CD4-positive, alpha-beta T cell treated with Interleukin-17A for 4 hours (primary cell): Measurements from ENCODE around the gene KIF14.
"Not testable (repeated sequence)": the region's sequence is repeated elsewhere in the genome, so short reads cannot be mapped to it uniquely, and the experiment has no call there.

Experiments
- DNase-seq: peaks from one replicate; pipeline ENCODE4 v3.0.0-alpha.2; 2020; ENCODE audit warnings: mixed read lengths

The KIF14 gene

DNA sequence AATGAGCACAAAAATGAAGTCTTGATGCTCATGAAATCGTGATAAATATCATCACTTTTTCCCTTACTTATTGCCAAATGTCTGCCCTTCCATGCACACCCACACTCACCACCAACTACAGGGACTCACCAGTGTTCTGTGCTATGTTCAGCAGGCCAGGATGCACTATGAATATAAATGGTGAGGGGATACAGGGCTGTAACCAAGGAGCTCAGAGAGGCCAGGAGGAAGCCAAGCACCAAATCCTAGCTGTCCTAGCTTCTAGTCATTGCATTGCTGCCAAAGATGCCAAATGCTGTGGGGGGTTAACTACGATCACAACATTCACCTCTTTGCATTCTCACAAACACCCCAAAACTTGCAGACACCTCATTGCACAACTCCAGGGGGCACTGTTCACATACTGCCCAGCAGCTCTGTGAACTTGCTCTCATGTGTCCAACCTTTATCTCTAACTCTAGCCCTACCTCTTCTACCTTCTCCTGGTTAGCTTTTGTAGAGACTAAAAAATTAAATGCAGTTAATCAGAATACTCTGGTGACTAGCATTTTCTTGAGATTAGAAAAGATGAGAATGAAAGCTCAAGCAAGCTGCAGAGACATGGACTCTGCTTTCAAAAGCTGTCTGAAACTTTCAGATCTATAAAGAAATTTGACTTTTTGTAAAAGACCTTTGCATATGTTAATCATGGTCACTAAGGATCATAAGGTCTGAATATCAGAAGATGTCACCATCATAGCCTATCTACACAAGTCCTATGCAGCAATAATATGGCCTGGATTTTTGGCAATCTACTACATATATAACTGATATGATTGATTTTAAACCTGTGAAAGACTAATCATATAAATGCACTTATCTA lies 13.9 kb upstream of the KIF14 start:
- DNase-seq: no peak

DNA sequence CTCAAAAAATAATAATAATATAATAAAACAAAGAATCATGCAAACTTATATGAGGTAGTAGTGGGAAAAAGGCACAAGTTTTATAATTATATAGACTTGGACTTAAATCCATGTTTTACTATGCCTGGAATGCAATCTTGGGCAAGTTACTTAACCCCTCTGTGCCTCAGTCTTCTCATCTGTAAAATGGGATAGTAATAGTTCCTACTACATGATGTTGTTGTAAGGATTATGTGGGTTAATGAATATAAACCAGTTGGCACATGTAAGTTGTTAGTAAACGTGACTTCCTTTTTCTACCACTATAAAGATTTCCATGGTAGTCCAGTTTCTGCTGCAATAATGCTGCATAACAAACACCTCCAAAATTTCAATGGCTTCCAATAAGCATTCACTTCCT lies 10.8 kb upstream of the KIF14 start:
- no peak for DNase-seq

GRCh38 chr1:200630515-200630899 lies 10.0 kb upstream of the KIF14 start:
- DNase-seq: not testable (repeated sequence)

DNA sequence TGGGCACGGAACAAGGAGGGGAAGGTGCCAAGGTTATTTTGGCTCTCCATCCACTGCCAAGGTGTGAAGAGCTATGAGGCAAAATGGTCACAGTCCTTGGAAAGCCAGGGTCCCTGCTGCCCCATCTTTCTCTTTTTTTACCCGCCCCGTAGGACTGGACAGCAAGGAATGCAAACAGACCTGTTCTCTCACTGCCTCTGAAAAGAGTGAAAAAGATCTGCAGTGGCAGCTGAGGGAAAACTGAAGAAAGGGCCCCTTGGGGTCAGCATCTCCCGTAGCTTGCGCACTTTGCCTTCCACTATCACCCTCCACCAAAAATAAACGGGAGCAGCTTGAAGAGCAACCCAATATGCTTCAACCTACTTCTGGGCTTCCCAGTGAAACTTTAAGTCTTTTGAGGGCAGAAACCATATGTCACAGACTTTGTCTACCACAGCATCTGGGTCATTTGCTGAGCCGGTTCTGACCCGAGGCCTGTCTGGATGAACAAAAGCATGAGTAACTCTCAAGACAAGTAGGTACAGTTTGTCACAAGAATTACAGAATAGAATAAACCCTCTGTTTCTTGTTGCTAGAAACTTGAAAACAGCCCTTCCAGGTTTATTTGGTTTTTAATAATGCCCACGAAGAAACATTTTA lies 9.4 kb upstream of the KIF14 start:
- no peak for DNase-seq

DNA sequence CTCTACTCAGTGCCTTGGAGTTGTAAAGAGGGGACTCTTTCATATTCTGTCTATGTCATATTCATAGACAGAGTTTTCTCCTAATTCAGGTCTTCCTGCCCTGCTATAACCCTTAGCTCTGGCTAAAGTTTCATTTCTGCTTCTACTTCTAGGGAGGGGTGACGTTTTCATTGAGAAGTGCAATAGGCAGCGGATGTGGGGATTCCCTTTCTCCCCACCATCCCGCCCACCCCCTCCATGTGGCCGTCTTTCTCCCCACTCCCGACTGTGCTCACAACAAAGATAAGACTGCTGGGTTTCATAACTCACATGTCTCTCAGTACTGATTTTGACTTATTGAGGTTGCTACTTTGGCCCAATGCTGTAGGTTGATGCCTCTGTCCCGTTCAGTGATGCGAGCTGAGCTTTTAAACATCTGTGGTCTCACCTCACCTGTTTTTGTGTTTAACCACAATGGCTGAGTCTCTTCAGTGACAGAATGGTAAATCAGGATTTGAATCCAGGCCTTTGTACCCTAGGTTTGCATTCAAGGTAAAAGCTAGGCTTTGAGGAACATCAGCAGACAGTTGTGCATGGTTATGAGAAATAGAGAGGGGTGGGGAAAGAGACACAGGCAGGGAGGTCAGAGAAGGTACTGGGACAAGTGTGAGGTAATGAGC lies 7.8 kb upstream of the KIF14 start:
- peak; percentile 4 for DNase-seq

GRCh38 chr1:200627575-200628222 lies 7.1 kb upstream of the KIF14 start:
- DNase-seq: no peak

GRCh38 chr1:200626853-200627534 lies 6.4 kb upstream of the KIF14 start:
- no peak for DNase-seq

DNA sequence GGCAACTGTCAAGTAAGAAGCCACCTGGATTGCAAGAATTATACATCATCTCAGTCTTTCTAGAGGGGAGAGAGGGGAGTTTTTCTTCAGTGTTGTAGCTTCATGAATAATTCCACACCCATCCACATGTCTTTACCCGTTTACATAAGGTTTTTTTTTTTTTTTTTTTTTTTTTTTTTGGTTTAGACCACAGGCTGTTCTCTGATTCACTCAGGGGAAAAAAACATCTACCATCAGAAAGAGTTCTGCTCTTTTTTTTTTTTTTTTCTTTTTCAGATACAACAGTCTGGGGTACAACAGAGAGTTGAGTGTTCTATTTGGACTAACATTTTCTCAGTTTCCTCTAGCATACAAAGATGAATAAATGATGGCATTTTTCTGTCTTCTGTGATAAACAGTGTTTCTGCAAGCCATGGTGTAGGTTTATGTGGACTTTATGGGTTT lies 4.9 kb upstream of the KIF14 start:
- no peak for DNase-seq

DNA sequence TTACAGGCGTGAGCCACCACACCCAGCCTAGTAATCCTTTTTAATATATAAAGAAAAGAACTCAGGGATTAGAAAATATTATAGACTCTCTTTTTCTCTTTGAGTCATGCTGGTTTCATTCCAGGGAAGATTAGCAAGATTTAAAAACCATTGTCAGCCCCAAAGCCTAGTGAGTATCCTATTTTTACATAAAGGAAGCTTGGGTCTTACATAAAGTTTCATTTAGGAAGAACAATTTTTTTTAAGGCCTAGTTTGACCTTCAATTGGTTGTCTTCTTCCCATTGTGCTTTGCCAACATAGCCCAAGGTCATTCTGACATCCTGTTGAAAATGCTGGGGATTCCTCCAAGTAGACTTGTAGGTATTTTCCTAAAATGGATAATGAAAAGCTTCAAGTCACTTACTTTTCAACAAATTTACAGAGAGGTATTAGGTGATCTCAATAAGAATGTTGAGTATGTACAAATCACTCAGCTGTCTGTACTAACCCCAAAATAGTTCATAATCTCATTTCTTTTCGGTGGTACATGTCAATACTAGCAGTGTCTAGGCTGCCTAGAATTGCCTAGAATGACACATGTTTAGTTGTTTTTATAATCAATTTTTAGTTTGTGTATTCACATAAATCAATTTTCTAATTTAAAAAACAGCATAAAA lies 4.3 kb upstream of the KIF14 start:
- DNase-seq: no peak

GRCh38 chr1:200619894-200620272 lies 668 bp downstream of the KIF14 start:
- DNase-seq: no peak

DNA sequence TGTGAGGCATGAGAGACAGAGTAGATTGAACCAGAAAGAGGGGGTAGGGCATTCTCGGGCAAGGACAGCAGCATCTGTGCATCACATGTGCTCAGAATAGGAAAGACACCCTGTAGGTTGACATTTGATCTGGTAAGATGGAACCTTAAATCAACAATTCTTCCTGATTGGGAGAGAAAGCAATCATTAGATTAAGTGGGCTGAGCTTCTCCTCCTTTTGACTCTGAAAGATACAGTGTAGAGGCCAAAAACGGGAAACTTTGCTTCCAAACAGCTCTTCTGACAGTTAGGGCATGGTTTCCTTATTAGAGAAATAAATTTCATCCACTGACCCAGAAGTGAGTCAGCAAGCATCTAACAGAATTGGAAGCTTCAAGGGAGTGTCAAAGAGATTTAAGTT lies 9.7 kb downstream of the KIF14 start:
- DNase-seq: no peak

- DNase-seq: no peak
These were observed 17.9 kb downstream of the KIF14 start for GRCh38 chr1:200602632-200603031.

- DNase-seq: no peak
These were observed 30.6 kb downstream of the KIF14 start for GRCh38 chr1:200590001-200590400.

DNA sequence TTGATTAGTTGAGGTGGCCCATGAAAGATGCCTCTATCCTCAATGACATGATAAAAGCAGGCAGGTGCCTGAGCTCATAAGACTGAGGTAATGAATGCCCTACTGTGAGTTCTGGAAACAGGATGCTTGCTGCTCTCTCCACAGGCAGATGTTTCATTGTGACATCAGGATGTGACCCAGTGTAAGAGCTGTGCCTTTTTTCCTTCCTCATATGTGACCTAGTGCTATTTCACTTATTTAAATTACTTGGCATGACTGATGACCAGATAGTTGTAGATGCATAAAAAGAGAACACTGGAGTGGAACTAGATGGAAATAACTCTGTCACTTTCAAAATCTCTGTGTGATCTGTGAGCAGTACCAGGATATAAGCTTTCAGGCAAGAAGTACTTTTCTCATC lies 31.9 kb downstream of the KIF14 start:
- no peak for DNase-seq

GRCh38 chr1:200564319-200564718 lies 56.2 kb downstream of the KIF14 start:
- DNase-seq: no peak

DNA sequence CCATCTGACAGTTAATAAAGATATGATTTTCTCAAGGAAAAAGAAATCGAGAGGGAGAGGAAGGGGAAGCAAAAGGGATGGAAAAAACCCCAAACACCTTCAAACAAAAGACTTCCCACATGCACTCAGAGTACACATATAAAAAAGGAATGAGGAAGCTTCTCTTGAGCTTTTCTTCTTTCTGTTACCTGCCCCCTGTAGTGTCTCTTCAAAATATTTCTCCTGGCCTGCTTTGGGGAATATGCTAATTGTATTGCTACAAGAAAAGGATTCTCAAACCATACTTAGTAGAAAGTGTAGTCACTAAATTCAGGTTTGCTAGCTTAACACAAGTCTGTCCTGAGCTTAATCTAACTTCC lies 58.7 kb downstream of the KIF14 start:
- no peak for DNase-seq

DNA sequence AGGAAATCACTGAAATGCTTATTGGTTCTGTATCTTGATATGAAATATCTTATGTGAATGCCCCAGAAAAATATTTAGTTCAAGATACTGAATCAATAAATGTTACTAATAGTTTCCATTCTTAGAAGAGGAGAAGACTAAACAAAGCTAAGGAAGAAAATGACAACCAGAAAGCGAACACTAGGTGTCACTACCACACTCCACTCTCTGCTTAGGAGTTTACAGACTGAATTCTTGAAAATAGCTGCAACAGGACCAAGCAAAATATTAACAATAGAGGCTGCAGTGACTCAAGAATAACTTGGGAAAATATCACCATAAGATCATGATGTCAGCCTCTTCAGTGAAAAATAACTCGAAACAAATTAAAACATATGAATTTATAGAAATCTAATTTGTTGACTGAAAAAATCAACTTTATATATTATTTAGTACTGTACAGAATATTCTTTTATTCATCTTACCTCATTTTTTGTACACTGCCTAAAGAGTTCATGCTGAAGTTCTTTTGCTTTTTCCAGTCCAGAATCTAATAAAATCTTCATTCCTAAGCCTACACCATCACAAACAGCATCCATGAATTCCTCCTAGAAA lies 61.6 kb downstream of the KIF14 start:
- DNase-seq: peak; percentile 16

GRCh38 chr1:200556002-200556401 lies 64.5 kb downstream of the KIF14 start:
- no peak for DNase-seq

- DNase-seq: not testable (repeated sequence)
These were observed 67.8 kb downstream of the KIF14 start for GRCh38 chr1:200552737-200553136.

GRCh38 chr1:200550367-200550766 lies 70.2 kb downstream of the KIF14 start:
- no peak for DNase-seq

- no peak for DNase-seq
These were observed 73.2 kb downstream of the KIF14 start for GRCh38 chr1:200547386-200547785.

DNA sequence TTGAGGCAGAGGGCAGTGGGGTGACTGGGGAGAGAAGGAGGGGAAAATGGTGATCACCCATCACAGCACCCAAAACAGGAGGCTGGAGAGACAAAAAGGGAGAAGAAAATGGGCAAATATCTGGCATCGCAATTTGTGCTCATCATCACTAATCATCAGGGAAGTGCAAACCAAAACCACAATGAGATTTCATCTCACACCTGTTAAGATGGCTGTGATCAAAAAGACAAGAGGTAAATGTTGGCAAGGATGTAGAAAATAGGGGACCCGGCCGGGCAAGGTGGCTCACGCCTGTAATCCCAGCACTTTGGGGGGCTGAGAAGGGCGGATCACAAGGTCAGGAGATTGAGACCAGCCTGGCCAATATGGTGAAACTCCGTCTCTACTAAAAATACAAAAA lies 74.0 kb downstream of the KIF14 start:
- DNase-seq: no peak
